K562 (cell line): Measurements from ENCODE around the gene CAB39. TPM values are rescaled to one million over a fixed set of nuclear protein-coding genes. Genes with fewer than 3 reads are reported as not detected.
A peak's percentile ranks its signal among the peaks of the same experiment; 100 is the strongest.

ENCODE experiments used
- ATAC-seq: fragments of 200-7000 bp; cut with Tn5 transposase; 3 replicates; pipeline ENCODE4 v1.9.1; 2020; ENCODE audit warnings: moderate library complexity
- BruUV-seq: library from RNA; stranded (reverse); fragments of 400-500 nt; replicated peaks from 2 replicates; lab custom pipeline; 2021; lab: Mats Ljungman, UMichigan
- CTCF ChIA-PET: fragments of 300-600 bp; formaldehyde crosslinking; extraction: SDS; loops from one replicate; lab custom pipeline; 2021; ENCODE audit warnings: low intra/inter-chr PET ratio; lab: Yijun Ruan, JAX
- POLR2A ChIA-PET: fragments of 300-600, 350-650 bp; sonication (Branson Sonifier 250); formaldehyde crosslinking; extraction: SDS; loops from one replicate; lab custom pipeline; 2021; ENCODE audit warnings: antibody characterized with exemption, inconsistent platforms; lab: Yijun Ruan, JAX
- DNase-seq, 4 experiments: peaks; one replicate each; pipeline versions ENCODE4 v3.0.0 to v3.0.0-alpha.2; 2011 to 2018; ENCODE audit warnings: low spot score in 3 of 4, mixed read lengths in 3 of 4; ENCODE audit errors: extremely low read depth in 1 of 4
- FAIRE-seq: peaks from 2 replicates; lab custom pipeline; 2011; peaks lifted over from hg19 to GRCh38; lab: Jason Lieb, UNC
- H2AFZ ChIP-seq: 2 replicates; pipeline ENCODE4 v1.6.0; 2011; ENCODE audit warnings: low read depth, low read length, control low read depth, inconsistent platforms
- H3K27ac ChIP-seq: fragments of 200-600 bp; 3 replicates; pipeline ENCODE4 v1.8.0; 2011; ENCODE audit warnings: low read depth, mild to moderate bottlenecking, control low read depth, inconsistent platforms, low read length, moderate library complexity, mixed read lengths; ENCODE audit errors: extremely low read depth
- H3K27me3 ChIP-seq, 2 experiments: fragments of 300-600 bp in 1 of 2; 2 replicates in 1 of 2; 3 replicates in 1 of 2; pipeline versions ENCODE4 v1.6.0 to v1.8.0; 2011; ENCODE audit warnings: inconsistent platforms in 2 of 2, low read length in 2 of 2, mild to moderate bottlenecking in 1 of 2, mixed read lengths in 1 of 2, moderate library complexity in 1 of 2; ENCODE audit not compliant: control insufficient read depth in 2 of 2, insufficient read depth in 2 of 2
- H3K36me3 ChIP-seq: fragments of 300-600 bp; 3 replicates; pipeline ENCODE4 v1.8.0; 2011; ENCODE audit warnings: mild to moderate bottlenecking, low read length, inconsistent platforms; ENCODE audit not compliant: control insufficient read depth, insufficient read depth
- H3K4me1 ChIP-seq, 2 experiments: fragments of 200-600 bp in 1 of 2; replicated peaks in 1 of 2; 2 replicates in 1 of 2; 3 replicates in 1 of 2; pipeline versions ENCODE4 v1.5.1 to v1.8.0; 2011; ENCODE audit warnings: inconsistent platforms in 2 of 2, low read length in 2 of 2, mild to moderate bottlenecking in 1 of 2, mixed read lengths in 1 of 2, moderate library complexity in 1 of 2; ENCODE audit not compliant: control insufficient read depth in 2 of 2, insufficient read depth in 2 of 2
- H3K4me2 ChIP-seq: 2 replicates; pipeline ENCODE4 v1.6.1; 2011; ENCODE audit warnings: low read length, control low read depth, inconsistent platforms, mixed read lengths; ENCODE audit not compliant: insufficient read depth
- H3K4me3 ChIP-seq: fragments of 200-600 bp; sonication (generic), shearing (Covaris generic); 2 replicates; pipeline ENCODE4 v1.5.1; 2016; ENCODE audit warnings: control low read depth, inconsistent platforms
- H3K79me2 ChIP-seq: fragments of 200-600 bp; 3 replicates; pipeline ENCODE4 v1.8.0; 2011; ENCODE audit warnings: low read length, inconsistent platforms; ENCODE audit not compliant: control insufficient read depth, insufficient read depth
- H3K9ac ChIP-seq, 2 experiments: 2 replicates each; pipeline versions ENCODE4 v1.6.0 to v1.6.1; 2011; ENCODE audit warnings: low read depth in 2 of 2, low read length in 2 of 2, control low read depth in 1 of 2, inconsistent platforms in 1 of 2, mild to moderate bottlenecking in 1 of 2, mixed read lengths in 1 of 2; ENCODE audit not compliant: insufficient read depth in 1 of 2
- H3K9me1 ChIP-seq: one replicate; pipeline ENCODE4 v1.6.0; 2011; ENCODE audit warnings: inconsistent platforms, mild to moderate bottlenecking, low read length, moderate library complexity; ENCODE audit not compliant: control insufficient read depth, insufficient read depth
- H3K9me3 ChIP-seq: replicated peaks from 2 replicates; pipeline ENCODE4 v1.5.1; 2011; ENCODE audit warnings: low read depth, low read length, inconsistent platforms; ENCODE audit not compliant: control insufficient read depth, insufficient read depth
- H4K20me1 ChIP-seq: replicated peaks from 2 replicates; pipeline ENCODE4 v1.6.1; 2011; ENCODE audit warnings: low read length, inconsistent platforms, mixed read lengths; ENCODE audit not compliant: control insufficient read depth, insufficient read depth
- FOS ChIP-seq: IDR thresholded peaks from 3 replicates; pipeline ENCODE4 v1.6.1; 2011; ENCODE audit not compliant: insufficient read length; ENCODE audit errors: extremely low read depth
- GTF2F1 ChIP-seq: IDR thresholded peaks from 2 replicates; pipeline ENCODE4 v1.6.1; 2011; ENCODE audit warnings: low read depth, low read length, improper control_type of control experiment
- NFIC ChIP-seq: fragments of 450-650 bp; IDR thresholded peaks from 2 replicates; pipeline ENCODE4 v1.6.1; 2017; ENCODE audit warnings: mild to moderate bottlenecking, inconsistent platforms
- ZNF224 ChIP-seq: sonication (generic); formaldehyde crosslinking; IDR thresholded peaks from 2 replicates; pipeline ENCODE4 v1.8.0; 2022; ENCODE audit warnings: mild to moderate bottlenecking, missing genetic modification reagents
- ZNF324 ChIP-seq: fragments of 250-450 bp; sonication (Bioruptor Pico); IDR thresholded peaks from 2 replicates; pipeline ENCODE4 v1.4.0; 2020; ENCODE audit warnings: mild to moderate bottlenecking
- ZNF347 ChIP-seq: fragments of 450-650 bp; formaldehyde crosslinking; IDR thresholded peaks from 2 replicates; pipeline ENCODE4 v1.4.0; 2020; ENCODE audit warnings: low read depth, mild to moderate bottlenecking, moderate library complexity
- WGBS: fragments of 100-300 bp; shearing (Covaris generic); methylation state at CpG from one replicate; pipeline ENCODE4 v1.1.6; 2016; ENCODE audit warnings: low coverage, mixed read lengths; ENCODE audit not compliant: insufficient coverage; ENCODE audit errors: missing lambda C conversion rate; 5-methylcytosine and 5-hydroxymethylcytosine counted together
- in situ Hi-C: fragments of 300-500 bp; cut with MboI; formaldehyde crosslinking; loops from 4 replicates; pipeline ENCODE4 v1.15.0; 2018; ENCODE audit warnings: inconsistent platforms, mixed read lengths
- intact Hi-C: fragments of 100-400 bp; cut with micrococcal nuclease; formaldehyde crosslinking; loops from 2 replicates; pipeline ENCODE4 v1.14.2; 2022
- polyA plus RNA-seq, 8 experiments: library from polyadenylated mRNA; depleted of rRNA in 4 of 8; stranded (reverse) in 5 of 8; unstranded in 3 of 8; fragments of >200 nt; fragmentation: Nextera tagmentation in 2 of 8; fragmentation: Illumina TruSeq in 1 of 8; extraction: Ambion mirVana in 2 of 8; extraction: Trizol in 1 of 8; gene quantifications; 2 replicates each; pipeline versions ENCODE4 v1.2.1 to v1.2.3, GENCODE V29; 2011 to 2014; ENCODE audit warnings: inconsistent platforms in 1 of 8, missing spikeins in 1 of 8
- total RNA-seq, 7 experiments: library from RNA; depleted of rRNA in 6 of 7; stranded (reverse); fragments of >200 nt in 6 of 7; fragmentation: Illumina TruSeq in 2 of 7; extraction: Trizol in 2 of 7; gene quantifications; 2 replicates each; pipeline versions ENCODE4 v1.2.1 to v1.2.3, GENCODE V29; 2011 to 2021; ENCODE audit warnings: low replicate concordance in 1 of 7

CAB39 gene
- total and polyA plus RNA-seq, 9 of the 15 experiments (the other 6 are each of a cell fraction or from before 2014, with no cell fraction given), result 27.2 to 94.4 (median 70.1) TPM

DNA sequence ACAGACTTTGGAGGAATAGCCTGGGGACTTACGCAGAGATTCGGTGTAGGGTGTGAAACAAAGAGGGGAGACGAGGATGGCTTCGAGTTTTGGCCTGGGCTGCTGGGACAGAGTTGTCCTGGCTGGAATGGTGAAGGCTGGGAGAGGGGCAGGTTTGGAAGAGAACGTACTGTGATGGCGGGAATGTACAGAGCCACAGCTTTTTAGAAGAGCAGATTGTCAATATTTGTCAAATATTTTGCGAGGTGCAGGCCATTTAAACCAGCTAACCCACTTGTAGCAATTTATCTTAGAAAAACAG, 137.7 kb downstream of the CAB39 start (continued):
- no peak for TF ChIP-seq GTF2F1
- TF ChIP-seq FOS, result no peak
- no peak for TF ChIP-seq ZNF347
- TF ChIP-seq, all 486 proteins: peak for 0

DNA sequence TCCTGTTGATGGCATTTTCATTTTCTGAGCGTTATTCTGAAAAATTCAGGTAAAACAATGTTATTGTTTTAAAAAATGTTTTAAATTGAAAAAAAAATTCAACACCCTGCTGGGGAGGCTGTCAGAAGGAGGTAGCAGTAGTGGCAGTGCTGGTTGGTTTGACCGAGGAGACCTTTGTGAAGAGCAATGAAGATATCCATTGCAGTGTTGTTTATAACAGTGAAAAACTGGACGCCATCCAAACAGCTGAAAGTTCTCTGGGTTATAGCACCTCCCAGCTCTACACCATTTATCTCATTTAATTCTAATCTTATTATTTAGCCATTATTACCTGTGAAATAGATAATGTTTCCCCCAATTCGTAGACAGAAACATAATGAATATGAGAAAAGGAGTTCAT, 139.5 kb downstream of the CAB39 start:
- Histone ChIP-seq H3K9ac (no peak overlapping the region), H3K9me1 (no peaks in the 10 kb centered on the region), H3K4me1 (peaks cover 0 to 14% of the 10 kb centered on the region in 2 experiments; a peak in 2 of 5 replicates), H3K27me3 (peaks cover 0 to 11% of the 10 kb centered on the region in 2 experiments; a peak in 3 of 5 replicates), H3K27ac (no peak overlapping the region), H3K4me2 (no peak overlapping the region), H3K9me3 (no peaks in the 10 kb centered on the region), H4K20me1 (no peaks in the 10 kb centered on the region), H3K36me3 (no peaks in the 10 kb centered on the region), H3K79me2 (no peaks in the 10 kb centered on the region), H2AFZ (no peak overlapping the region), H3K4me3 (no peak overlapping the region)
- TF ChIP-seq ZNF224 (CRISPR knock-in tag) (no peak), NFIC (peak; percentile 32; the same call in 1 of the 2 replicates), ZNF324 (peak; percentile 63; the same call in 1 of the 2 replicates)
- DNase-seq (no peak), ATAC-seq (no peak), FAIRE-seq (no peak)
- CTCF ChIA-PET, result no interaction called here
- POLR2A ChIA-PET, result no interaction called here
- intact Hi-C loops, result no loop called here
- 0% methylated on average over 4 of the region's 4 CpGs for WGBS
- no TSS peak for BruUV-seq
- in situ Hi-C loops, result no loop called here
